ENCODE measurements around the gene CFAP45. TPM values are rescaled to one million over a fixed set of nuclear protein-coding genes. Genes with fewer than 3 reads are reported as not detected.

The CFAP45 gene
- total RNA-seq = under 0.01 and 0.17 TPM in 2 replicates

GRCh38 chr1:159900086-159900680 lies at the start of gene CFAP45:
TSS of gene CFAP45 (minus strand) at chr1:159900165. CDS start at chr1:159900098, 67 bp downstream.

GRCh38 chr1:159945483-159946241 lies 45.7 kb upstream of the CFAP45 start, which contains the start of gene IGSF9:
TSS of gene IGSF9 (minus strand) at chr1:159945613. CDS start at chr1:159943454, 2,159 bp downstream.

GRCh38 chr1:159924791-159925718 lies 25.1 kb upstream of the CFAP45 start, which contains the start of gene TAGLN2:
TSS of gene TAGLN2 (minus strand) at chr1:159925507. CDS start at chr1:159920509, 4,998 bp downstream.

GRCh38 chr1:159862557-159862956 lies 37.4 kb downstream of the CFAP45 start, which contains the start of gene VSIG8:
TSS of gene VSIG8 (minus strand) at chr1:159862657. CDS start at chr1:159862521, 136 bp downstream.

GRCh38 chr1:159826441-159827101 lies 73.4 kb downstream of the CFAP45 start, which contains the start of gene SLAMF8:
TSS of gene SLAMF8 (plus strand) at chr1:159826873. CDS start at chr1:159826899, 26 bp downstream.

Other genes with a start within 250 kb of the CFAP45 start
- not detected in 2 replicates for gene CRP, start 185.6 kb downstream of the CFAP45 start, total RNA-seq
- gene DUSP23, start 119.2 kb downstream of the CFAP45 start, total RNA-seq = 16.3 and 17.7 TPM in 2 replicates
- gene FCRL6, start 97.8 kb downstream of the CFAP45 start, total RNA-seq = not detected in 2 replicates
- under 0.01 TPM in 1 of 2 replicates, not detected in the other for gene SLAMF8, start 73.3 kb downstream of the CFAP45 start, total RNA-seq
- gene VSIG8, start 37.5 kb downstream of the CFAP45 start, total RNA-seq = not detected in 2 replicates
- 91.4 and 105 TPM in 2 replicates for gene TAGLN2, start 25.3 kb upstream of the CFAP45 start, total RNA-seq
- gene IGSF9, start 45.4 kb upstream of the CFAP45 start, total RNA-seq = not detected in 2 replicates
- gene SLAMF9, start 54.1 kb upstream of the CFAP45 start, total RNA-seq = not detected in 2 replicates
- 3.1 and 4.3 TPM in 2 replicates for gene PIGM, start 131.8 kb upstream of the CFAP45 start, total RNA-seq
- not detected in 2 replicates for gene KCNJ10, start 170.0 kb upstream of the CFAP45 start, total RNA-seq
- gene KCNJ9, start 181.4 kb upstream of the CFAP45 start, total RNA-seq = not detected in 2 replicates
- gene IGSF8, start 198.5 kb upstream of the CFAP45 start, total RNA-seq = 6.5 and 7.7 TPM in 2 replicates
- gene ATP1A2, start 215.6 kb upstream of the CFAP45 start, total RNA-seq = not detected in 2 replicates